GM10248 (cell line): ENCODE data around the gene TBX1.

Experiments used
- CTCF ChIA-PET: fragments of 300-600 bp; sonication (Branson Sonifier 250); formaldehyde crosslinking; extraction: SDS; loops from one replicate; lab custom pipeline; 2021; ENCODE audit warnings: antibody characterized with exemption; lab: Yijun Ruan, JAX
- POLR2A ChIA-PET: fragments of 350-650 bp; sonication (Branson Sonifier 250); formaldehyde crosslinking; extraction: SDS; loops from one replicate; lab custom pipeline; 2020; ENCODE audit warnings: antibody characterized with exemption; lab: Yijun Ruan, JAX
- DNase-seq: peaks from one replicate; pipeline ENCODE4 v3.0.0; 2012; ENCODE audit errors: extremely low spot score
- CTCF ChIP-seq: IDR thresholded peaks from 2 replicates; pipeline ENCODE4 v1.5.1; 2012; ENCODE audit warnings: mild to moderate bottlenecking, low read depth; ENCODE audit errors: extremely low read depth, missing control alignments, control extremely low read depth

The TBX1 gene

GRCh38 chr22:19760058-19760950, at the start of gene TBX1:
TBX1 (plus strand) TSS chr22:19760778; CDS start chr22:19760844, 66 bp downstream.
- TF ChIP-seq CTCF = no peak
- ChIA-PET CTCF (no interaction called here), POLR2A (no interaction called here)
- DNase-seq = no peak

- ChIA-PET POLR2A (no interaction called here), CTCF (interaction anchor here (0.9 kb wide), 1 partner anchor 197 kb away, joined by 4 read pairs; no protein-coding TSS in a partner anchor)
- DNase-seq = no peak
- TF ChIP-seq CTCF = no peak
These were observed 47.3 kb upstream of the TBX1 start for GRCh38 chr22:19713245-19713644.

GRCh38 chr22:19713650-19714311, 46.8 kb upstream of the TBX1 start:
- DNase-seq = no peak
- POLR2A ChIA-PET = no interaction called here
- TF ChIP-seq CTCF = no peak
- CTCF ChIA-PET = no interaction called here

- ChIA-PET CTCF (no interaction called here), POLR2A (no interaction called here)
- no peak for TF ChIP-seq CTCF
- DNase-seq = no peak
These were observed 46.0 kb upstream of the TBX1 start, which contains the start of gene SEPTIN5 for GRCh38 chr22:19714312-19715187. SEPTIN5 (plus strand) TSS chr22:19714503; CDS start chr22:19714589, 86 bp downstream.

- DNase-seq = no peak
- ChIA-PET CTCF (interaction anchor here (2.6 kb wide), 1 partner anchor 16 kb away, joined by 16 read pairs; no protein-coding TSS in a partner anchor), POLR2A (no interaction called here)
- TF ChIP-seq CTCF = no peak
These were observed 45.2 kb upstream of the TBX1 start for GRCh38 chr22:19715188-19715930.
